Measurements from ENCODE around the gene OR2AG1.

The OR2AG1 gene

DNA sequence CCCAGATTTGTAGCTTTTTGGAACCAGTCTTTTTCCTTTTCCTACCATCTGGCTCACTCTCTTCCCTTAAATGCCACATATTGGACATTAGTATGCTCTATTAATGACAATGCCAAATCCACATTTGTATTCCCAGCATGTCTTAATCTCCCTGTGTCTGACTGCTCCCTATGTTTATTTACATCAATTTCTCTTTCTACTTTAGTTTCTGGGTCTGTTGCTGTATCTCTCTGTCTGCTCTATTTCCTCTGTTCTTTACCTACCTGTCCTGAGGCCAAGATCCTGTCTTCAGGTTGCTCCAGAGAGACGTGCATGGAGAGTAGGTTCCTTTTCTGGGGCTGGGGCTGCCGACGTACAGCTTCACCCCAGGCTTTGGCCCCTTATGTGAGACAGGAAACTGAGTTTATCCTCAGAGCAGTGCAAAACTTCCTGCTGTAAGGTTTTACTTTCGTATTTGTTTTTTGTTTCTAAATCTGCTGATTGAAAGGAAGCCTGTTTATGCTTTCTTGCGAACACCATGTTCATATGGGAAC is 36.7 kb upstream of the OR2AG1 start:
- Histone ChIP-seq H3K36me3 (ENCODE audit: control insufficient read depth, insufficient read depth, low read length) (no peaks in the 10 kb centered on the region), H3K9me3 (ENCODE audit: control insufficient read depth, insufficient read depth, low read length) (no peaks in the 10 kb centered on the region), H3K27ac (ENCODE audit: low read length) (no peak overlapping the region), H3K27me3 (ENCODE audit: control insufficient read depth, insufficient read depth, low read length) (no peaks in the 10 kb centered on the region), H3K4me1 (ENCODE audit: control insufficient read depth, insufficient read depth, low read length) (no peaks in the 10 kb centered on the region), H3K4me3 (ENCODE audit: low read length) (no peak overlapping the region)
- WGBS (ENCODE audit: insufficient coverage, insufficient read length) = no CpG with 5 or more reads among the region's 5 CpGs
- DNase-seq (ENCODE audit: low read depth, low spot score) = no peak

DNA sequence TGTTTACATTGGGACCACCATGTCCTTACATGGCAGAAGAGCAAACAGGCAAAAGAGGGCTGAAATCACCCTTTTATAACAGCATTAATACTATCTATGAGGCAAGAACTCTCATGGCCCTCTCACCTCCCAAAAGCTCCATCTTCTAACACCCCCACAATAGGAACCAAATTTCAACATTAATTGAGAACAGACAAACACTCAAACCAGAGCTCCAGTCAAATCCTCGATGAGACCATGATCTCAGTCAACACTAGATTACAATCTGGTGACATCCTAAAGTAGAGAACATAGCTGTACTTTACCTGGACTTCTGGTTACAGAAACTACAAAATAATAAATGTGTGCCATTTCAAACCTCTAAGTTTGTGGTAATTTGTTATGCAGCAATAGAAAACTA is 36.2 kb upstream of the OR2AG1 start:
- Histone ChIP-seq H3K4me3 (ENCODE audit: low read length) (no peak overlapping the region), H3K4me1 (ENCODE audit: control insufficient read depth, insufficient read depth, low read length) (no peaks in the 10 kb centered on the region)
- no peak for DNase-seq (ENCODE audit: low read depth, low spot score)

GRCh38 chr11:6747097-6747668 is 35.6 kb upstream of the OR2AG1 start:
- Histone ChIP-seq H3K4me3 (ENCODE audit: low read length) (no peak overlapping the region), H3K9me3 (ENCODE audit: control insufficient read depth, insufficient read depth, low read length) (no peaks in the 10 kb centered on the region), H3K27me3 (ENCODE audit: control insufficient read depth, insufficient read depth, low read length) (no peaks in the 10 kb centered on the region), H3K36me3 (ENCODE audit: control insufficient read depth, insufficient read depth, low read length) (no peaks in the 10 kb centered on the region), H3K27ac (ENCODE audit: low read length) (no peak overlapping the region), H3K4me1 (ENCODE audit: control insufficient read depth, insufficient read depth, low read length) (no peaks in the 10 kb centered on the region)
- WGBS (ENCODE audit: insufficient coverage, insufficient read length) = no CpG with 5 or more reads among the region's 3 CpGs
- DNase-seq (ENCODE audit: low read depth, low spot score) = no peak

More for the DNA sequence above, 36.2 kb upstream of the OR2AG1 start:
- no peaks in the 10 kb centered on the region for H3K36me3 ChIP-seq (ENCODE audit: control insufficient read depth, insufficient read depth, low read length)
- H3K9me3 ChIP-seq (ENCODE audit: control insufficient read depth, insufficient read depth, low read length) = no peaks in the 10 kb centered on the region
- WGBS (ENCODE audit: insufficient coverage, insufficient read length) = no CpG with 5 or more reads among the region's 1 CpG
- H3K27ac ChIP-seq (ENCODE audit: low read length) = no peak overlapping the region
- no peaks in the 10 kb centered on the region for H3K27me3 ChIP-seq (ENCODE audit: control insufficient read depth, insufficient read depth, low read length)

DNA sequence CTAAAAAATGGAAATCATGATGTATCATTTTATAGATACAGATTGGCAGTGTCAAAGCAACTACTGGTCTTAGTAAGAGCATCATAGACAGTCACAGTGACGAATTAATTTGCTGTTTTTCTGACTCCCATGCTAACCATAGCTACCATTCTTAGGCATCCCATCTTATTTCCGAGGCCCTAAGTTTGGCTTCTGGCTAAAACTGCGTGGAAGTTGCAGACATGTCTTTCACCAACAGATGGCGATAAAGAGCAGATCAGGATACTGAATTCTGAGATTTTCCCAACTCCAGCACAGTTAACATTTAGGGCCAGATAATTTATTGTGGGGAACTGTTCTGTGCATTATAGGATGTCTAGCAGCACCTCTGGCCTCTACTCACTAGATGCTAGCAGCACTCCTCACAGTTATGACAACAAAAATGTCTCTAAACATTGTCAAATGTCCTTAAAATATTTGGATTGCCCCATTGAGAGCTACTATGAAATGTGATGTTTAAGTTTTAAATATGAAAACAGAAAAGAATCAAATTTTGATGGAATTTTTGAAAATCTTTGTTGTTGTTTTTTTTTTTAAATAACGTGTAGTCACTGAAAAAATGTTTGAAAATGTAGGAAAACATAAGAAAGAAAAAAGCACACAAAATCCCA is 27.4 kb upstream of the OR2AG1 start:
- Histone ChIP-seq H3K9me3 (ENCODE audit: control insufficient read depth, insufficient read depth, low read length) (no peaks in the 10 kb centered on the region), H3K27ac (ENCODE audit: low read length) (no peak overlapping the region), H3K36me3 (ENCODE audit: control insufficient read depth, insufficient read depth, low read length) (no peaks in the 10 kb centered on the region), H3K4me3 (ENCODE audit: low read length) (no peak overlapping the region), H3K27me3 (ENCODE audit: control insufficient read depth, insufficient read depth, low read length) (no peaks in the 10 kb centered on the region), H3K4me1 (ENCODE audit: control insufficient read depth, insufficient read depth, low read length) (no peaks in the 10 kb centered on the region)
- peak; percentile 55 for DNase-seq (ENCODE audit: low read depth, low spot score)
- no CpG with 5 or more reads among the region's 5 CpGs for WGBS (ENCODE audit: insufficient coverage, insufficient read length)

DNA sequence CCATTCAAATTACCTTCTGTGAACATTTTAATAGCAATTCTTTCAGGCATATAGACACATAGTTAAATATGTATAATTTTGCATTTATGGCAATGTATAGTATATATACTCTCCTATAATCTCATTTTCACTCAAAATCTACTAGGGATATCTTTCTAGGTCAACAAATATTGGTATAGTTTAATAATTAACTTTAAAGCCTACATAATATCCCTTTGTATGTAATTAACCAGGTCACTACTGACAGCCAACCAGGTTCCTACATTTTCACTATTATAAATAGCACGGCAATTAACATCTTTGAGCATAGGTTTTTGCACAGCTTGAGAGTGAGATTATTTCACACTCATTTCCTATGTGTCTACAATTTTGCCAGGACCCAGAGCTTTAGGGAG is 26.9 kb upstream of the OR2AG1 start:
- Histone ChIP-seq H3K27ac (ENCODE audit: low read length) (no peak overlapping the region), H3K4me1 (ENCODE audit: control insufficient read depth, insufficient read depth, low read length) (no peaks in the 10 kb centered on the region), H3K4me3 (ENCODE audit: low read length) (no peak overlapping the region), H3K9me3 (ENCODE audit: control insufficient read depth, insufficient read depth, low read length) (no peaks in the 10 kb centered on the region), H3K27me3 (ENCODE audit: control insufficient read depth, insufficient read depth, low read length) (no peaks in the 10 kb centered on the region), H3K36me3 (ENCODE audit: control insufficient read depth, insufficient read depth, low read length) (no peaks in the 10 kb centered on the region)
- WGBS (ENCODE audit: insufficient coverage, insufficient read length) = no CpG with 5 or more reads among the region's 1 CpG
- DNase-seq (ENCODE audit: low read depth, low spot score) = no peak

DNA sequence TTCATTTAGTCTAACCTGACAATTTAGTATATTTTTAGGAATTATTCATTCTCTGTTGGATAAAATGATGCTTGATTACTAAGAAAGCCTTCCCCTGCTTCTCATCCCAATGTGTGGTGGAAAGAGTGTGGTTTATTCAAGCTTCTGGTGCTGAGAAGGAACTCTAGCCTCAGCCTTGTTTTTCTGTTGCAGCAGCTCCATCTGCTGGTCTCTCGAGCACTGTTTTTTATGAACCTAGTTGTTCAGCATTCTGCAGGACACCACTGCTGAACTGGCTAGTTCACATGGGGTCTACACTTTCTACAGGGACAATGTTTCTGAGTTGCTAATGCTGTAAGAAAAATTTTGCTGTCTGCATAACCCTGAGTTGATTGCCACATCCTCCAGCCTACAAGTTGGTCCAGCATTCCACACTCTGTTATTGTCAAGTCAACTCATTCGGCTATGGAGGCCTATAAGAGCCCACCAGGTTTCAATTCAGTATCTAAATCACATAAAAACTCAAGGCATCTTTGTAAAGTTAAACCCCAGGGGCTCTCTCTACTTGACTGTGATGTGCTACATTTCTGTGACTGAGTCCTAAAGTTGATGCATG is 25.4 kb upstream of the OR2AG1 start:
- no CpG with 5 or more reads among the region's 2 CpGs for WGBS (ENCODE audit: insufficient coverage, insufficient read length)
- peak; percentile 37 for DNase-seq (ENCODE audit: low read depth, low spot score)
- Histone ChIP-seq H3K27ac (ENCODE audit: low read length) (no peak overlapping the region), H3K27me3 (ENCODE audit: control insufficient read depth, insufficient read depth, low read length) (no peaks in the 10 kb centered on the region), H3K9me3 (ENCODE audit: control insufficient read depth, insufficient read depth, low read length) (no peaks in the 10 kb centered on the region), H3K4me1 (ENCODE audit: control insufficient read depth, insufficient read depth, low read length) (no peaks in the 10 kb centered on the region), H3K36me3 (ENCODE audit: control insufficient read depth, insufficient read depth, low read length) (no peaks in the 10 kb centered on the region), H3K4me3 (ENCODE audit: low read length) (no peak overlapping the region)

- no peaks in the 10 kb centered on the region for H3K27me3 ChIP-seq (ENCODE audit: control insufficient read depth, insufficient read depth, low read length)
- no peaks in the 10 kb centered on the region for H3K9me3 ChIP-seq (ENCODE audit: control insufficient read depth, insufficient read depth, low read length)
- no peak within 1 kb of the TSS for H3K4me3 ChIP-seq (ENCODE audit: low read length)
- no peaks in the 10 kb centered on the region for H3K36me3 ChIP-seq (ENCODE audit: control insufficient read depth, insufficient read depth, low read length)
- no CpG with 5 or more reads among the region's 4 CpGs for WGBS (ENCODE audit: insufficient coverage, insufficient read length)
- no peak for DNase-seq (ENCODE audit: low read depth, low spot score)
- no peaks in the 10 kb centered on the region for H3K4me1 ChIP-seq (ENCODE audit: control insufficient read depth, insufficient read depth, low read length)
- H3K27ac ChIP-seq (ENCODE audit: low read length) = no peak within 1 kb of the TSS
Measured at GRCh38 chr11:6771926-6772893, 10.6 kb upstream of the OR2AG1 start, which contains the start of gene OR2AG2. OR2AG2 (minus strand) TSS chr11:6771976; CDS start chr11:6768957, 3,019 bp downstream.

- Histone ChIP-seq H3K27me3 (ENCODE audit: control insufficient read depth, insufficient read depth, low read length) (no peaks in the 10 kb centered on the region), H3K4me1 (ENCODE audit: control insufficient read depth, insufficient read depth, low read length) (no peaks in the 10 kb centered on the region), H3K36me3 (ENCODE audit: control insufficient read depth, insufficient read depth, low read length) (no peaks in the 10 kb centered on the region), H3K27ac (ENCODE audit: low read length) (no peak overlapping the region), H3K4me3 (ENCODE audit: low read length) (no peak overlapping the region), H3K9me3 (ENCODE audit: control insufficient read depth, insufficient read depth, low read length) (no peaks in the 10 kb centered on the region)
- no peak for DNase-seq (ENCODE audit: low read depth, low spot score)
Measured at GRCh38 chr11:6778518-6778917, 4.3 kb upstream of the OR2AG1 start.

DNA sequence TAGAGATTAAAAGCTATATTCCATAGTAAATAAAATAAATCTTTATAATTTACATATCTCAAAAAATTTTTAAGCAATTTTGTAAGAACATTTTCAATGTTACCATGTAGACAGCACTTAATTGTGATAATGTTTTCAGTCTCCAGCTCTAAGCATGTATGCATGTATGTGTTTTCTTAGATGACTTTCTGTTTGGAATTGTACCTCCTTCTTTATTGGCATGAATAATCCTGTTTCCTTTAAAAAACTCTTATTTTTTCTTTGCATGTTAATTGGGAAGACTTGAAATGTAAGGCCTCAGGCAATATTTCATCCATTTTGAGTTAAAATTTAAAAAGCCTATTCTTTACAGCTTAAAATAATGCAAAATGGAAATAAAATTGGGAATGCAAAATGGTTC is 2.0 kb upstream of the OR2AG1 start:
- no peak overlapping the region for H3K27ac ChIP-seq (ENCODE audit: low read length)

GRCh38 chr11:6790546-6790945 is 7.7 kb downstream of the OR2AG1 start:
- WGBS (ENCODE audit: insufficient coverage, insufficient read length) = no CpG with 5 or more reads among the region's 2 CpGs
- H3K4me1 ChIP-seq (ENCODE audit: control insufficient read depth, insufficient read depth, low read length) = no peaks in the 10 kb centered on the region
- no peaks in the 10 kb centered on the region for H3K36me3 ChIP-seq (ENCODE audit: control insufficient read depth, insufficient read depth, low read length)
- no peak overlapping the region for H3K4me3 ChIP-seq (ENCODE audit: low read length)
- no peaks in the 10 kb centered on the region for H3K9me3 ChIP-seq (ENCODE audit: control insufficient read depth, insufficient read depth, low read length)
- H3K27me3 ChIP-seq (ENCODE audit: control insufficient read depth, insufficient read depth, low read length) = no peaks in the 10 kb centered on the region
- no peak for DNase-seq (ENCODE audit: low read depth, low spot score)
- H3K27ac ChIP-seq (ENCODE audit: low read length) = no peak overlapping the region

More for the DNA sequence above, 2.0 kb upstream of the OR2AG1 start:
- DNase-seq (ENCODE audit: low read depth, low spot score) = no peak
- H3K36me3 ChIP-seq (ENCODE audit: control insufficient read depth, insufficient read depth, low read length) = no peaks in the 10 kb centered on the region
- H3K4me3 ChIP-seq (ENCODE audit: low read length) = no peak overlapping the region
- H3K9me3 ChIP-seq (ENCODE audit: control insufficient read depth, insufficient read depth, low read length) = no peaks in the 10 kb centered on the region
- no peaks in the 10 kb centered on the region for H3K4me1 ChIP-seq (ENCODE audit: control insufficient read depth, insufficient read depth, low read length)
- H3K27me3 ChIP-seq (ENCODE audit: control insufficient read depth, insufficient read depth, low read length) = no peaks in the 10 kb centered on the region
